GM10248 (cell line): ENCODE results near the gene D2HGDH.

Source experiments
- CTCF ChIA-PET: fragments of 300-600 bp; sonication (Branson Sonifier 250); formaldehyde crosslinking; extraction: SDS; loops from one replicate; lab custom pipeline; 2021; ENCODE audit warnings: antibody characterized with exemption; lab: Yijun Ruan, JAX
- POLR2A ChIA-PET: fragments of 350-650 bp; sonication (Branson Sonifier 250); formaldehyde crosslinking; extraction: SDS; loops from one replicate; lab custom pipeline; 2020; ENCODE audit warnings: antibody characterized with exemption; lab: Yijun Ruan, JAX
- DNase-seq: peaks from one replicate; pipeline ENCODE4 v3.0.0; 2012; ENCODE audit errors: extremely low spot score
- CTCF ChIP-seq: IDR thresholded peaks from 2 replicates; pipeline ENCODE4 v1.5.1; 2012; ENCODE audit warnings: mild to moderate bottlenecking, low read depth; ENCODE audit errors: extremely low read depth, missing control alignments, control extremely low read depth

The D2HGDH gene

GRCh38 chr2:241751152-241751551 is 16.7 kb downstream of the D2HGDH start:
- ChIA-PET CTCF (no interaction called here), POLR2A (no interaction called here)
- DNase-seq, result no peak
- TF ChIP-seq CTCF, result no peak

- ChIA-PET CTCF (no interaction called here), POLR2A (no interaction called here)
- TF ChIP-seq CTCF, result no peak
- DNase-seq, result no peak
These were observed 17.3 kb downstream of the D2HGDH start for GRCh38 chr2:241751776-241752175.

GRCh38 chr2:241752253-241752652 is 17.8 kb downstream of the D2HGDH start:
- no peak for DNase-seq
- ChIA-PET CTCF (no interaction called here), POLR2A (no interaction called here)
- no peak for TF ChIP-seq CTCF

GRCh38 chr2:241752689-241753276 is 18.4 kb downstream of the D2HGDH start:
- TF ChIP-seq CTCF, result no peak
- CTCF ChIA-PET, result no interaction called here
- no peak for DNase-seq
- POLR2A ChIA-PET, result no interaction called here

GRCh38 chr2:241753493-241753892 is 19.1 kb downstream of the D2HGDH start:
- no peak for DNase-seq
- CTCF ChIA-PET, result interaction anchor here (1.4 kb wide), 1 partner anchor 35 kb away, joined by 3 read pairs; no protein-coding TSS in a partner anchor
- no peak for TF ChIP-seq CTCF
- POLR2A ChIA-PET, result no interaction called here

- CTCF ChIA-PET, result interaction anchor here (1.4 kb wide), 1 partner anchor 35 kb away, joined by 3 read pairs; no protein-coding TSS in a partner anchor
These were observed 19.6 kb downstream of the D2HGDH start for GRCh38 chr2:241754042-241754441.

More at GRCh38 chr2:241754042-241754441, 19.6 kb downstream of the D2HGDH start:
- no peak for TF ChIP-seq CTCF
- no peak for DNase-seq
- POLR2A ChIA-PET, result no interaction called here
